ENCODE measurements around the gene CNTNAP2.
"Not testable (repeated sequence)": the region's sequence is repeated elsewhere in the genome, so short reads cannot be mapped to it uniquely, and the experiment has no call there.

CNTNAP2 gene

DNA sequence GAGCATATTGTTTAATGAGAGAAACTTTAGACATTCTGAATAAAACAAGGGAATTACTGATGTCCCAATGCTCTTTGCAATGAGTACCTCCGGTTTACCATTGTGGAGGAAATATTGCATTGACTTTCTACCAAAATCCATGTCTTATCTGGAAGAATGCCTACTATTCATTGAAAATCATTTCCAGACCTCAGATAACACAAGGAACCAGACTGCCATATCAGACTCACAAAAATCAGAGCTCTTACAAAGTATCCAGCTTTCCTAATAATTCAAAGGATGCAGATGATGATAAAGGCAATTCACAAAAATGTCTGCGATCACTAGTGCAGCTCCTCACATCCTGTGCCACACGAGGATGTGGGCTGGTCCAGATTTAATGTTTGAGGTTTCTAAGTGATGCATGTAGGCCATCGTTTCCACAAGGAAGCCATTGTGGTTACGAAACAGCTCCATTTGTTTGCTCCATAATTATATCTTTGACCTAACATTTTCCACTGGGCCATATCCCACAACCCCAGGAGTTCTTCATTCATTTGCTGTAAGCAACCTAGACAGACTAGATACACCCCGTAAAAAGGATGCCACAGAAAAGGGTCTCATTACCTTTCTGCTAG, 1642.8 kb downstream of the CNTNAP2 start:
- DNase-seq: no peak
- no peaks in the 10 kb centered on the region for H3K27me3 ChIP-seq (replicated peaks; ENCODE audit: control insufficient read depth, insufficient read depth, low read length, poor library complexity, severe bottlenecking)
- H3K36me3 ChIP-seq (ENCODE audit: control insufficient read depth, insufficient read depth, low read length): no peaks in the 10 kb centered on the region
- no peaks in the 10 kb centered on the region for H3K4me1 ChIP-seq (ENCODE audit: control insufficient read depth, insufficient read depth, low read length, poor library complexity, severe bottlenecking)
- H3K9me3 ChIP-seq (ENCODE audit: control insufficient read depth, low read length): no peaks in the 10 kb centered on the region
- no peak overlapping the region for H3K4me3 ChIP-seq (ENCODE audit: insufficient read depth, low read depth, low read length, poor library complexity, severe bottlenecking)
- H3K27ac ChIP-seq (ENCODE audit: insufficient read depth, low read length, poor library complexity, severe bottlenecking): no peak overlapping the region

- H3K27me3 ChIP-seq (replicated peaks; ENCODE audit: control insufficient read depth, insufficient read depth, low read length, poor library complexity, severe bottlenecking): no peaks in the 10 kb centered on the region
- H3K4me1 ChIP-seq (ENCODE audit: control insufficient read depth, insufficient read depth, low read length, poor library complexity, severe bottlenecking): no peaks in the 10 kb centered on the region
- H3K36me3 ChIP-seq (ENCODE audit: control insufficient read depth, insufficient read depth, low read length): no peaks in the 10 kb centered on the region
- no peak for DNase-seq
- no peak overlapping the region for H3K4me3 ChIP-seq (ENCODE audit: insufficient read depth, low read depth, low read length, poor library complexity, severe bottlenecking)
- H3K9me3 ChIP-seq (ENCODE audit: control insufficient read depth, low read length): no peaks in the 10 kb centered on the region
- no peak overlapping the region for H3K27ac ChIP-seq (ENCODE audit: insufficient read depth, low read length, poor library complexity, severe bottlenecking)
Measured at GRCh38 chr7:147765301-147765700, 1648.7 kb downstream of the CNTNAP2 start.

GRCh38 chr7:147771344-147771743, 1654.7 kb downstream of the CNTNAP2 start:
- no peak for DNase-seq
- Histone ChIP-seq H3K27ac (ENCODE audit: insufficient read depth, low read length, poor library complexity, severe bottlenecking) (no peak overlapping the region), H3K4me3 (ENCODE audit: insufficient read depth, low read depth, low read length, poor library complexity, severe bottlenecking) (no peak overlapping the region), H3K36me3 (ENCODE audit: control insufficient read depth, insufficient read depth, low read length) (no peaks in the 10 kb centered on the region), H3K27me3 (replicated peaks; ENCODE audit: control insufficient read depth, insufficient read depth, low read length, poor library complexity, severe bottlenecking) (no peaks in the 10 kb centered on the region), H3K9me3 (ENCODE audit: control insufficient read depth, low read length) (peaks cover 3% of the 10 kb centered on the region), H3K4me1 (ENCODE audit: control insufficient read depth, insufficient read depth, low read length, poor library complexity, severe bottlenecking) (no peaks in the 10 kb centered on the region)

DNA sequence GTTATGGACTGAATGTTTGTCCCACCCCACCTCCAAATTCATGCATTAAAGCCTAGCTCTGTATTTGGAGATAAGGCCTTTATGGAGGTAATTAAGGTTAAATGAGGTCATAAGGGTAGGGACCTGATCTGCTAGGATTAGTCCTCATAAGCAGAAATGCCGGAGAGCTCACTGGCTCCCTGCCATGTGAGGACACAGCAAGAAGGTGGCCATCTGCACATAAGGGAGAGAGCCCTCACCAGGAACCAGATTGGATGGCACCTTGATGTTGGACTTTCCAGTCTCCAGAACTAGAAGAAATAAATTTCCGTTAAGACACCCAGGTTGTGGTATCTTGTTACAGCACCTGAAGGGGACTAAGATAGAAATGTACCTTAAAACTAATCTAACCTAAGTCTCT, 1657.9 kb downstream of the CNTNAP2 start:
- Histone ChIP-seq H3K9me3 (ENCODE audit: control insufficient read depth, low read length) (peaks cover 3% of the 10 kb centered on the region), H3K4me3 (ENCODE audit: insufficient read depth, low read depth, low read length, poor library complexity, severe bottlenecking) (no peak overlapping the region), H3K27me3 (replicated peaks; ENCODE audit: control insufficient read depth, insufficient read depth, low read length, poor library complexity, severe bottlenecking) (no peaks in the 10 kb centered on the region), H3K36me3 (ENCODE audit: control insufficient read depth, insufficient read depth, low read length) (no peaks in the 10 kb centered on the region), H3K4me1 (ENCODE audit: control insufficient read depth, insufficient read depth, low read length, poor library complexity, severe bottlenecking) (no peaks in the 10 kb centered on the region), H3K27ac (ENCODE audit: insufficient read depth, low read length, poor library complexity, severe bottlenecking) (no peak overlapping the region)
- DNase-seq: no peak

DNA sequence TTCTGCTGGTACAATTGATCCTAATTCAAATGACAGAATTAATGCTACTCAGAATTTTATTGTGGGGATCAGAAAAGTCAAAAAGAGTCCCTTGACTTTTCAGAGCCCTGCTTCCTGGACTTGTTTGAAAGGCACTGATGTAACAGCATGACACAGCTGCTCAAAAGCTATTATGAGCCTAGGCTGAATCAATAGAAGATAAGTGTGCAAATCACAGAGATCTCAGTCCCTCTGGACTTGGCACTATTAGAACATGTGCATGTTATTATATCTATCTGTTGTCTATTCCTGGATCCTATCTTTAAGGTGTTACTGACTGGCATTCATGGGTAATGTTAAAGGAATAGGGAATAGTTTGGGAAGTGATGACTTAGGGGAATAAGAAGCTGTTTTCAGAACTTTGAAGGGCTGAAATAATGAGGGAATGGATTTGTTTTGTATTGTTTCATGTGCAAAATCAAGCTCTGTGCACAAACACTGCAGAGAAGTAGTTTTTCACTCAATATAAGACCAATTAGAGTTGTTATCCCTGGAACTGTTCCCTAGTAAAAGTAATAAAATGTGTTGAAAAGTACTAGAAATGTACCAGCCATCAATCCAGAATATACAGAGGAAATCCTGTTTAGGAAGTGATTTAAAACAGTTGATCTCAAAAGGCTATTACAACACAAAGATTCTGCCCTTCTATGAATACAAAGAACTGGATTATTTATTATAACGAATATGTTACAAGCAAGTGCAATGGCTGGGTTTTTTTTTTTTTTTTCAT, 1659.1 kb downstream of the CNTNAP2 start:
- peaks cover 3% of the 10 kb centered on the region for H3K9me3 ChIP-seq (ENCODE audit: control insufficient read depth, low read length)
- H3K4me1 ChIP-seq (ENCODE audit: control insufficient read depth, insufficient read depth, low read length, poor library complexity, severe bottlenecking): no peaks in the 10 kb centered on the region
- H3K27me3 ChIP-seq (replicated peaks; ENCODE audit: control insufficient read depth, insufficient read depth, low read length, poor library complexity, severe bottlenecking): no peaks in the 10 kb centered on the region
- no peak overlapping the region for H3K27ac ChIP-seq (ENCODE audit: insufficient read depth, low read length, poor library complexity, severe bottlenecking)
- no peak for DNase-seq
- H3K4me3 ChIP-seq (ENCODE audit: insufficient read depth, low read depth, low read length, poor library complexity, severe bottlenecking): no peak overlapping the region
- no peaks in the 10 kb centered on the region for H3K36me3 ChIP-seq (ENCODE audit: control insufficient read depth, insufficient read depth, low read length)

- no peak overlapping the region for H3K27ac ChIP-seq (ENCODE audit: insufficient read depth, low read length, poor library complexity, severe bottlenecking)
- H3K4me3 ChIP-seq (ENCODE audit: insufficient read depth, low read depth, low read length, poor library complexity, severe bottlenecking): no peak overlapping the region
- H3K9me3 ChIP-seq (ENCODE audit: control insufficient read depth, low read length): peaks cover 3% of the 10 kb centered on the region
- H3K4me1 ChIP-seq (ENCODE audit: control insufficient read depth, insufficient read depth, low read length, poor library complexity, severe bottlenecking): no peaks in the 10 kb centered on the region
- DNase-seq: no peak
- no peaks in the 10 kb centered on the region for H3K36me3 ChIP-seq (ENCODE audit: control insufficient read depth, insufficient read depth, low read length)
- H3K27me3 ChIP-seq (replicated peaks; ENCODE audit: control insufficient read depth, insufficient read depth, low read length, poor library complexity, severe bottlenecking): no peaks in the 10 kb centered on the region
Measured at GRCh38 chr7:147777309-147777708, 1660.7 kb downstream of the CNTNAP2 start.

DNA sequence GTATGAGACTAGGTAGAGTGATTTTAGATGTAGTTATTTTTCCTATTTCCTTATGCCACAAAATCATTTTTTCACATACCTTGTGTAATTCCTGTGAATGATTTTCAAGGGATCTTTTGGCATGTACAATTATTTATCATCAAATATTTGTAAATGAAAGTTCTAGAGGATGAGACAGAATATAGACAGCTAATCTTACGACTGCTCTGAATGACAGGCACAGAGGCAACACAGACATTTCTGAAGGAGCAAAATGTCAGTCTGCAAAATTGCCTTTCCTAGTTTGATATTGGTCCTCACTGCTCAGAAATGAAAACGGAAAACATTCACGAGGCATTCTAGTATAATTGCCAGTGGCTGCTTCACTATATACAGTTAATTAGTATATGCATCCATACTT, 1663.3 kb downstream of the CNTNAP2 start:
- H3K36me3 ChIP-seq (ENCODE audit: control insufficient read depth, insufficient read depth, low read length): no peaks in the 10 kb centered on the region
- H3K9me3 ChIP-seq (ENCODE audit: control insufficient read depth, low read length): peaks cover 3% of the 10 kb centered on the region
- H3K27me3 ChIP-seq (replicated peaks; ENCODE audit: control insufficient read depth, insufficient read depth, low read length, poor library complexity, severe bottlenecking): no peaks in the 10 kb centered on the region
- no peak overlapping the region for H3K4me3 ChIP-seq (ENCODE audit: insufficient read depth, low read depth, low read length, poor library complexity, severe bottlenecking)
- no peak for DNase-seq
- H3K4me1 ChIP-seq (ENCODE audit: control insufficient read depth, insufficient read depth, low read length, poor library complexity, severe bottlenecking): no peaks in the 10 kb centered on the region
- H3K27ac ChIP-seq (ENCODE audit: insufficient read depth, low read length, poor library complexity, severe bottlenecking): no peak overlapping the region

DNA sequence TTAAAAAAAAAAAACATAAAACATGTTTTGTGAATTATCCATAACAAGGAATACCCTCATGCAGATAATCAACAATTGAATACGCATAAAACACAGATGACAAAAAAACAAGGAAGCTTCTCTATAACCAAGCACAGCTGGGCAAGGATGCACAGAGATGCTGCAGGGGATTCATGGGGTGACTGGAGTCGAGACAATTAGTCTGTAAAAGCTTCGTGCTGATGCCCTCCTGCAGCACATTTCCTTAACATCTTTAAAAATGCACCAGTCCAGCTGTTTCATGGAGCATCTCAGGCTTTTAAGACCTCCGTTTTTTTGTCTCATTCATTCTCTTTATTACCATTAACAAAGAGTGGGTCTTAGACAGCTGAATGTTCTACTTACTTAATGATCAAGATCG, 1680.0 kb downstream of the CNTNAP2 start:
- Histone ChIP-seq H3K27ac (ENCODE audit: insufficient read depth, low read length, poor library complexity, severe bottlenecking) (no peak overlapping the region), H3K9me3 (ENCODE audit: control insufficient read depth, low read length) (no peaks in the 10 kb centered on the region), H3K27me3 (replicated peaks; ENCODE audit: control insufficient read depth, insufficient read depth, low read length, poor library complexity, severe bottlenecking) (no peaks in the 10 kb centered on the region), H3K4me1 (ENCODE audit: control insufficient read depth, insufficient read depth, low read length, poor library complexity, severe bottlenecking) (no peaks in the 10 kb centered on the region), H3K4me3 (ENCODE audit: insufficient read depth, low read depth, low read length, poor library complexity, severe bottlenecking) (no peak overlapping the region), H3K36me3 (ENCODE audit: control insufficient read depth, insufficient read depth, low read length) (no peaks in the 10 kb centered on the region)
- no peak for DNase-seq

DNA sequence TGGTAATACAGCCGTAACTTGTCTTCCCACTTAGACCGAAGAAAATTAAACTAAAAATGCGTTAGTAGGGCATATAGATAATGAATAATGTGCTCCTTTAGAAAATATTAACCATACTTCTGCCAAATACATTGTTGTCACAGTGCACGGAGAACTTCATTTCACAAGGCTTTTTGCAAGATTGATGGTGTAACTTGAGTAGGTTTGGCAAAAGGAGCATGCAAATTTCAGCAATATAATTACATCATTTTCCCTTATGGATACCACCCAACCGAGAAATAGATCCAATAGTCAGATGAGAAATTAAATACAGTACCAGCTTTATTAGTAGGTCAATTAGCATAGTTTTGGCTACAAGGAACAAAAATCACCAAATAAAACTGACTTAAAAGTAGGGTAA, 1681.4 kb downstream of the CNTNAP2 start:
- Histone ChIP-seq H3K27ac (ENCODE audit: insufficient read depth, low read length, poor library complexity, severe bottlenecking) (no peak overlapping the region), H3K36me3 (ENCODE audit: control insufficient read depth, insufficient read depth, low read length) (no peaks in the 10 kb centered on the region)
- no peak for DNase-seq

GRCh38 chr7:147801762-147802161, 1685.2 kb downstream of the CNTNAP2 start:
- H3K9me3 ChIP-seq (ENCODE audit: control insufficient read depth, low read length); DNase-seq; H3K27me3 ChIP-seq (replicated peaks; ENCODE audit: control insufficient read depth, insufficient read depth, low read length, poor library complexity, severe bottlenecking); H3K4me3 ChIP-seq (ENCODE audit: insufficient read depth, low read depth, low read length, poor library complexity, severe bottlenecking); H3K27ac ChIP-seq (ENCODE audit: insufficient read depth, low read length, poor library complexity, severe bottlenecking); H3K4me1 ChIP-seq (ENCODE audit: control insufficient read depth, insufficient read depth, low read length, poor library complexity, severe bottlenecking); H3K36me3 ChIP-seq (ENCODE audit: control insufficient read depth, insufficient read depth, low read length): not testable (repeated sequence)

More for the DNA sequence above, 1681.4 kb downstream of the CNTNAP2 start:
- H3K4me3 ChIP-seq (ENCODE audit: insufficient read depth, low read depth, low read length, poor library complexity, severe bottlenecking): no peak overlapping the region
- no peaks in the 10 kb centered on the region for H3K4me1 ChIP-seq (ENCODE audit: control insufficient read depth, insufficient read depth, low read length, poor library complexity, severe bottlenecking)
- H3K9me3 ChIP-seq (ENCODE audit: control insufficient read depth, low read length): no peaks in the 10 kb centered on the region
- no peaks in the 10 kb centered on the region for H3K27me3 ChIP-seq (replicated peaks; ENCODE audit: control insufficient read depth, insufficient read depth, low read length, poor library complexity, severe bottlenecking)
